Adipocyte (in vitro differentiated cells): Measurements from ENCODE around the gene PGM5.
A peak's percentile ranks its signal among the peaks of the same experiment; 100 is the strongest.
"Not testable (repeated sequence)": the region's sequence is repeated elsewhere in the genome, so short reads cannot be mapped to it uniquely, and the experiment has no call there.

Experiments used
- DNase-seq: peaks from one replicate; pipeline ENCODE4 v3.0.0-alpha.2; 2015; ENCODE audit warnings: low read depth
- H3K27me3 ChIP-seq: replicated peaks from 2 replicates; pipeline ENCODE4 v1.7.0; 2013; ENCODE audit warnings: mild to moderate bottlenecking, low read length, moderate library complexity; ENCODE audit not compliant: control insufficient read depth, insufficient read depth
- H3K36me3 ChIP-seq: 2 replicates; pipeline ENCODE4 v1.7.0; 2013; ENCODE audit warnings: low read length, mild to moderate bottlenecking, moderate library complexity; ENCODE audit not compliant: control insufficient read depth, insufficient read depth, severe bottlenecking
- H3K4me1 ChIP-seq: 2 replicates; pipeline ENCODE4 v1.7.0; 2013; ENCODE audit warnings: mild to moderate bottlenecking, low read length, moderate library complexity; ENCODE audit not compliant: control insufficient read depth, insufficient read depth
- H3K4me3 ChIP-seq: 2 replicates; pipeline ENCODE4 v1.7.0; 2013; ENCODE audit warnings: mild to moderate bottlenecking, low read length, moderate library complexity
- H3K9ac ChIP-seq: 2 replicates; pipeline ENCODE4 v1.7.0; 2013; ENCODE audit warnings: mild to moderate bottlenecking, low read length, moderate library complexity
- H3K9me3 ChIP-seq: 2 replicates; pipeline ENCODE4 v1.7.0; 2013; ENCODE audit warnings: mild to moderate bottlenecking, low read length, moderate library complexity; ENCODE audit not compliant: control insufficient read depth

PGM5 gene

GRCh38 chr9:68336639-68337339, 19.6 kb upstream of the PGM5 start:
- not testable (repeated sequence) for H3K9me3 ChIP-seq, H3K27me3 ChIP-seq, DNase-seq, H3K4me3 ChIP-seq, H3K4me1 ChIP-seq, H3K36me3 ChIP-seq, H3K9ac ChIP-seq

GRCh38 chr9:68338000-68338399, 18.4 kb upstream of the PGM5 start:
- DNase-seq, H3K9me3 ChIP-seq, H3K9ac ChIP-seq, H3K27me3 ChIP-seq, H3K4me3 ChIP-seq, H3K36me3 ChIP-seq, H3K4me1 ChIP-seq: not testable (repeated sequence)

- not testable (repeated sequence) for DNase-seq, H3K4me1 ChIP-seq, H3K9me3 ChIP-seq, H3K36me3 ChIP-seq, H3K27me3 ChIP-seq, H3K9ac ChIP-seq, H3K4me3 ChIP-seq
Observed at GRCh38 chr9:68342265-68343025, 14.0 kb upstream of the PGM5 start.

- not testable (repeated sequence) for H3K27me3 ChIP-seq, H3K4me3 ChIP-seq, DNase-seq, H3K4me1 ChIP-seq, H3K9me3 ChIP-seq, H3K9ac ChIP-seq, H3K36me3 ChIP-seq
Observed at GRCh38 chr9:68343242-68343641, 13.2 kb upstream of the PGM5 start.

GRCh38 chr9:68343992-68344391, 12.4 kb upstream of the PGM5 start:
- H3K36me3 ChIP-seq, H3K9me3 ChIP-seq, H3K27me3 ChIP-seq, H3K4me1 ChIP-seq, H3K4me3 ChIP-seq, H3K9ac ChIP-seq: not testable (repeated sequence)
- DNase-seq = peak; percentile 38

GRCh38 chr9:68351689-68352088, 4.7 kb upstream of the PGM5 start:
- not testable (repeated sequence) for H3K9me3 ChIP-seq, H3K36me3 ChIP-seq, H3K4me1 ChIP-seq, DNase-seq, H3K9ac ChIP-seq, H3K4me3 ChIP-seq, H3K27me3 ChIP-seq

GRCh38 chr9:68355993-68356379, 425 bp upstream of the PGM5 start:
- H3K9me3 ChIP-seq, DNase-seq, H3K27me3 ChIP-seq, H3K36me3 ChIP-seq, H3K4me1 ChIP-seq, H3K9ac ChIP-seq: not testable (repeated sequence)
- peak overlapping the region; percentile 77 for H3K4me3 ChIP-seq

- H3K27me3 ChIP-seq, H3K4me1 ChIP-seq, H3K36me3 ChIP-seq, DNase-seq, H3K9me3 ChIP-seq: not testable (repeated sequence)
- peak overlapping the region; percentile 77 for H3K4me3 ChIP-seq
- H3K9ac ChIP-seq = peak overlapping the region; percentile 62
Observed at GRCh38 chr9:68357119-68357714, 806 bp downstream of the PGM5 start.

GRCh38 chr9:68366933-68367547, 10.6 kb downstream of the PGM5 start:
- not testable (repeated sequence) for H3K9me3 ChIP-seq, DNase-seq, H3K4me1 ChIP-seq, H3K9ac ChIP-seq, H3K36me3 ChIP-seq, H3K4me3 ChIP-seq, H3K27me3 ChIP-seq

GRCh38 chr9:68375789-68376188, 19.4 kb downstream of the PGM5 start:
- H3K27me3 ChIP-seq, H3K9ac ChIP-seq, H3K4me3 ChIP-seq, H3K4me1 ChIP-seq, DNase-seq, H3K9me3 ChIP-seq, H3K36me3 ChIP-seq: not testable (repeated sequence)

GRCh38 chr9:68377723-68378122, 21.3 kb downstream of the PGM5 start:
- not testable (repeated sequence) for H3K9me3 ChIP-seq, H3K4me1 ChIP-seq, H3K27me3 ChIP-seq, DNase-seq, H3K4me3 ChIP-seq, H3K36me3 ChIP-seq, H3K9ac ChIP-seq
